HG02884 (cell line): ENCODE measurements around the gene GNAL.
A peak's percentile ranks its signal among the peaks of the same experiment; 100 is the strongest.
"Not testable (repeated sequence)": the region's sequence is repeated elsewhere in the genome, so short reads cannot be mapped to it uniquely, and the experiment has no call there.

ENCODE experiments used
- ATAC-seq: cut with Tn5 transposase; IDR thresholded peaks from one replicate; pipeline ENCODE4 v1.9.1; 2021; ENCODE audit warnings: mild to moderate bottlenecking, moderate library complexity; ENCODE audit not compliant: unreplicated experiment

GNAL gene

DNA sequence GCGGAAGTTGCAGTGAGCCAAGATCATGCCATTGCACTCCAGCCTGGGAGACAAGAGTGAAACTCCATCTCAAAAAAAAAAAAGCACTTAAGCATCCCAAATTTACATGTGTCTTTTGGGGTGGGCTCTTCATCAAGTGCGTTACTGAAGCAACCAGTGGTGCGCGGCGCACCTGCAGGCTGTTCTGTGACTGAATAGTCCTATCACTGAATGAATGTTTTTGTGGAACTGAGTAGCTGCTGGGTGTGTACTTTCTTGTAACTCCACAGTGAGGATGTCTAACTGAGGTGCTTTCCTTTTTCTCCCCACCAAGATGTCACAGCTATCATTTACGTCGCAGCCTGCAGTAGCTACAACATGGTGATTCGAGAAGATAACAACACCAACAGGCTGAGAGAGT, 179.2 kb downstream of the GNAL start:
- no peak for ATAC-seq

DNA sequence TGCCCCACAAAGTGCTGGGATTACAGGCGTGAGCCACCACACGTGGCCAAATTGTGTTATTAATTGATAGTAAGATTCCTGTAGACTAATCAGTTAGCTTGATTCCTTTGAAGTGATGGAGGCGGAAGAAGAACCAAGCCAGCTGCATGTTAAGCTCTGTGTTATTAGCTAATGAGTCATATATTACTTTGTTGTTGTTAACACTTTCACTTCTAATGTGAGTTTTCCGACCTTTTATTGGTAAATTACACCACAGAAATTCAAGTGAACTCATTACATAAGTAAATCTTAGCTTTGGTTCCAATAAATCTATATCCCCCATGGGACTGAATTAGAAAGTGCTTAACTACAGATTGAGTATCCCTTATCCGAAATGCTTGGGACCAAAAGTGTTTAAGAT, 182.4 kb downstream of the GNAL start:
- no peak for ATAC-seq

DNA sequence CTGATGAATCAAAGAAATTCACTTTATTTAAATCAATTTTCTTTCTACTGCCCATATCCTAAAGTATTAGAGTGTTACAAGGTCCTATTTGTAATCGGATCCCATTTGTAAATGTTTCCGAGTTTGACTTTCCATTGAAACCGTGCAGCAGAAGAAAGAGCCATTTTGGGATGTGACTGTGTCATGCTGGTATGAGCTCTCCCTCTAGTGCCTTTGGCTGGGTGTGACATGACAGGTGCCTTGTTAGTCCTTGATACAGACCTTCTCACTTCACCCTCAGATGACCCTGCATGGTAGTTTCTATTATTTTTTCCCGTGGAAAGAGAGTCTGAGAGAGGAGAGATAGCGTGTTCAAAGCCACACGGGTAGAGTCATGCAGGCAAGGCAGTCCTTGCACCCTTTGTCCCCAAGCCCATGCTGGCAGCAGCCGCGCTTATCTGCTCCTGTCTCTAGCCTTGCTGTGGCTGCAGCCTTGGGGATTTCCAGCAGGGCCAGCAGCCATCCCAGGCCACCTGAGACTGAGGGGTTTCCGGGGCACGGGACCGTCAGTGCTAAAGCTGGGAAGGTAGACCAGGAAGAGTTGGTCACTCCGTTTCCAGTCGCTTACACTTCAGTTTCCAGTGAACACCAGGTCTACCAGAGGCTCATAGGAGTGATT, 183.5 kb downstream of the GNAL start:
- ATAC-seq: no peak

DNA sequence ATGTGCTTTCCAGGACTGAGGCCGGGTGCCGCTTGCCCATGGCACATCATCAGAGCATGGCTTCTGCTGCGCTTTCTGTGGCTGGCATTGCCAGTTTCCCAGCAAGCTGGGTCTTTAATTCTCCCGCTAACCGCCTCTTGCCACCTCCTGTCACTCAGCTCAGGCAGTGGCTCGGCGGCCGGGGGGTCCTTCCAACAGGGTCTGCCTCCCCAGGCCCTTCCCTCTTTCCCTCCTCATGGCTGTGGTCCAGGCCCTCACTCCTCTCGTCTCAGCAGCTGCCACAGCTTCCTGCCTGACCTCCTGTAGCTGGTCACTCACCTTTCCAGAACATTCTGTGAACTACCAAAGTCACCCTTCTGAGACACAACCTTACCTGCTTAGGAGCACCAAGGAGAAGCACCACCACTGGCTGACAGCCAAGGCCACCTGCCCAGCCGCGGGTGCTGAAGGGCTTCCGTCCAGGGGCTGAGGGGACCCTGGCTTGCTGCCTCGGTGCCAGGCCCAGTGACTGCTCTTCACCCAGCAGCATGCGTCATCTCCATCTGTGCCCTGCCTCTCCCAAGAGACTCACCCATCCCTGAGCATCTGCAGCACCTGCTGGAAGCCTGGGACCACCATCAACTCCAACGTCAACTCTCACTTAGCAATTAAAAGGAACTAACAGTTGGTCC, 184.7 kb downstream of the GNAL start:
- no peak for ATAC-seq

DNA sequence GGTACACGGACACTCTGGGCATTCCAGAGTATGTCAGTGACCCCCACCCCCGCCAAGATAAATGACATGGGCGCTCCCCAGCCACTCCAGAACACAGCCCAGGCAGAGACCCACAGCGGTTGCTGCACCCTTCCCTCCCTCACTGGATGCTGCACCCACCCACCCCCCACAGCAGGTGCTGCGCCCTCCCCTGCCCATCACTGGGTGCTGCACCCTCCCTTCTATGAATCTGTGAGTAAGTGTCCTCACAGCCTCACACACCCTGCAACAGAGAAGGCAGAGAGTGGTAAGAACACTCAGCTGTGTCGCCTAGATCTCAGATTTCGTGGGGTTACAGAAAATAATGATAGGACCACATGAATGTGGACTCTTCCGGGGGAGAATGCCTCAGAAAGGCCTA, 185.6 kb downstream of the GNAL start:
- ATAC-seq: no peak

DNA sequence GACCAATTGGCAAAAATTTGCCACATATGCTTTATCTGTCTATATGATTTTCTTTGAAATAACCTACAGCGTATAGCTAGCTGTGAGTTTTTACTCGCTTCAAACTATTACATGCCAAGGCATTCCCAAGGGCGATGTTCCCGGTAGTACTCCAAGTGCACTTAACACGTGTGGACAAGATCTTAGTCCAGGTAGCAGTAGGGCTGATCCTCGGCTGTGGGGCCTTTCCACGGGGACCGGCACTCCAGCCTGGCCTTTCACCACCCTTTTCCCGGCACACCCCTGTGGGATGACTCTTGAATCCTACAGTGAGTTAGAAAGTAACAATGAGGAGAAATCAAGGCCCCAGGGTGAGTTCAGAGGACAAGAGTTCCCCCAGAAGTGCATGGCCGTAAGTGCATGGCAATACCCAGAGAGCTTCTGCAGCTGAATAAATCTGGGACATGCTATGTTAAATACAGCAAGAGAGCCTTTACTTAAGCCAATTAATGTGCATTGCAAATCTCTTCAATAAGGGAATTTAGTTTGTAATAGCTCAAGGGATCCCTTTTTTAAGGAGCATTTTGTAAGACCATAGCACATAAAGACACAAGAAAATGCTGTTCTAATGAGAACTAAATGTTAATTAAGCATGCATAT, 188.6 kb downstream of the GNAL start:
- ATAC-seq: no peak

DNA sequence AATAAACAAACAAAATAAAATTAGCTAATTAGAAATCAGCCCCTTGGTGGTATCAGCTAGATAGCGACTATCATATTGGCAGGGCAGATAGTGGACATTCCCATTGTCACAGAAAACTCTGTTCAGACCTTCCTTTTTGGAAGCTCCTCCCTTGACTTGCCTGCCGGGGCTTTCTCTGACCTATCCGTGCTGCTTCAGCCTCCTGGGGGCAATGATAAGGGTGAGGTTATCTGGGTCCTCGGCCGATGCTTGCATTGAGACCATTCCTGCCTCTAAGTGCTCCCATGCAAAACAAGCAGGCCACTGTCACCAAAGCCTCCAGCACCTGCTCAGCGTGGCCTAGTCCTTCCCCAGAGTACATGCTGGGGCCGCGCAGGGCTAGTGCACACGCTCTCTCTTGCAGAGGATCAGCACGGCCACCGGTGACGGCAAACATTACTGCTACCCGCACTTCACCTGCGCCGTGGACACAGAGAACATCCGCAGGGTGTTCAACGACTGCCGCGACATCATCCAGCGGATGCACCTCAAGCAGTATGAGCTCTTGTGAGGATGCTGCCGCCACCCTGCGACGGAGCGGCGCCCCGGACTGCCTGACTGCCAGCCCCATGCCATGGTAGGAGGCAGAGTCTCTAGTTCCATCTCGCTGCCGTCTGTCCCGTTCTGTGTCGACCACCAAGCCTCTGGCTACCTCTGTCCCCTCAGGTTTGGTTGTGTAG, 191.7 kb downstream of the GNAL start:
- ATAC-seq: no peak

DNA sequence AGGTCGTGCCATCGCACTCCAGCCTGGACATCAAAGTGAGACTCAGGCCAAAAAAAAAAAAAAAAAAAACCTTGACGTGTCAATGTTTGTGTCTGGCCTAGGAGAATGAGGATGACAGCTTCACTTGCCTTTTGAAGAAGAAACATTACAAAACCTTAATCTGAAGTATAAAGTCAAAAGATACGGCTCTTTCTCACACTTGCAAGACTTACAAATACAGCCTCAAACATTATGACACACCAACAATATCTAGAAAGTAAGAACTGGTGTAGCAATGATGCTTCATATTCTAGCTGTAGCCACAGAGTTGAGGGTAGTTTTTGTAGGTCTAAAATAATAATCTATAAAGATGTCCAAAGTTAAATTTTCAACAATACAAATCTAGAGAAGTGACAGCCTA, 193.6 kb downstream of the GNAL start:
- no peak for ATAC-seq

DNA sequence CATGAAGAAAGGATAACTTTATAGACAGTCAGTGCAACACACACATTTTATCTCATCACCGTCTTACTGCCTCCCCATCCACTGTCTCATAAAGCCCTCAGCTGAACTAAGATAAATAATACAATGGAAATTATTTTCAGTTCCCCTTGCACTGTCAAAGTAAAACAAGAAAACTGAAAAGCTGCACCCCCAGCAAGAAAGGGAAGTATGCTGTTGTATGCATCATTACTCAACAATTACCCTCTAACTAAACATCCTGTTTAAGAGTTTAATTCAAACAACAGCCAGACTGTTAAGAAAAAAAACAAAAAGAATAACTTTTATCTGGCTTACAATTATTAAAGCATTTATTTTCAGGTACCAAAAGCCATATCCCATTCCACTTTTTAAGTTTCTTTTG, 194.1 kb downstream of the GNAL start:
- ATAC-seq: peak; percentile 73

DNA sequence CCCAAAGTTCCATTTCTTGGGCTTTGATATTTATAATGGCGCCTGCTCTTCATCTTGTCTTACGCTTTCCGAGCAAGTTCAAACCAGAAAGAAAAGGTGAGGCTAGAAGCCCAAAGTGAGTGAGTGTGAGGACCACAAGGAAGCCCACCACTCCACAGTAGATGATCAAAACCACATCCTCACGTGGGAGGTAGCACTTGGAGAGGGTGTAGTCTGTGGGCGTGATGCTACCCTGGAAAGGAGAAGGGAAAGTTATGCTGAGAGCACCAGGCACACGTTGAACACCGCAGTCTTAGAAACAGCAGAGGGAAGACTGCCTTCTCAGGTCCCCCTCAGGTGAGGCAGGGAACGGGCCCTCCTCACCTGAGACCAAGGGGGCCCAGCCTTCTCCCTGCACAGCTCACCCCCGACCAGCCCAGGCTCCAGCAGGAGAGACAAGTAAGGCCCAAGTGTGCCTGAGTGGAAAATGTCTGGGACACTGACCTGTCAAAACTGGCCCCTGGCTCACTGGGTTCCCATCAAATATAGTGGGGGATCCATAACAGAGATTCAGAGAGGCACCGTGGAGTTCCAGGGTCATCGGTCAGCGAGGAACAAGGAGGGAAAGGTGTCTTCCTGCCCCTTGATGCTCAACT, 195.4 kb downstream of the GNAL start:
- ATAC-seq: no peak

DNA sequence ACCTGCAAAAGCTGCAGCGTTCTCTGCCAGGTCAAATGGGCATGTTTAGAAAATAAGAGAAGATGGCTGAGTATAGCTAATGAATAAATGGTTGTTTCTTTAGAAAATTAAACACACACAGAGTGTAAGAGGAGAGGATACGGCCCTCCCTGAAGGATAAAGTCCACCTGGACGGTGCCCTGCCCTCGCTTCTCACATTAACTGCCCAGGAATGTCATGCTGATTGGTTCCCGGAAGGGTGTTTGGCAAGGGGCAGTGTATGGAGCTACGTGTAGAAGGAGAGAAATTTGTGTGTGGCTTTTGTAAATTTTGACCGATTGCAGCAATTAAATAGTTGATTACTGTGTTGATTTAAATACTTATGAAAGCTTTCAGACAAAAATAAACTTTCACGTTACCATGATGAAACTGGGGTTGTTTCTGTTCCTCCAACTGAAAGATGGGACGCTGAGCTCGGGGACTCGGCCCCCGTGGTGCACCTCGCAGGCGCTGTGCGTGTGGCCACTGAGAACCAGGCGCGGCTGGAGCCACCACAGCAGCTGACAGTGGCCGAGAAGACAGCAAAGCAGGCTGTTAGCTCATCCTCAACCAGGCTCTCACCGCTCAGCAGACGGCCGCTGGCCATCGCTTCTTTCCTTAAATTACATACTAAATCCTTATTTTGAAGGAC, 196.3 kb downstream of the GNAL start:
- ATAC-seq: no peak

DNA sequence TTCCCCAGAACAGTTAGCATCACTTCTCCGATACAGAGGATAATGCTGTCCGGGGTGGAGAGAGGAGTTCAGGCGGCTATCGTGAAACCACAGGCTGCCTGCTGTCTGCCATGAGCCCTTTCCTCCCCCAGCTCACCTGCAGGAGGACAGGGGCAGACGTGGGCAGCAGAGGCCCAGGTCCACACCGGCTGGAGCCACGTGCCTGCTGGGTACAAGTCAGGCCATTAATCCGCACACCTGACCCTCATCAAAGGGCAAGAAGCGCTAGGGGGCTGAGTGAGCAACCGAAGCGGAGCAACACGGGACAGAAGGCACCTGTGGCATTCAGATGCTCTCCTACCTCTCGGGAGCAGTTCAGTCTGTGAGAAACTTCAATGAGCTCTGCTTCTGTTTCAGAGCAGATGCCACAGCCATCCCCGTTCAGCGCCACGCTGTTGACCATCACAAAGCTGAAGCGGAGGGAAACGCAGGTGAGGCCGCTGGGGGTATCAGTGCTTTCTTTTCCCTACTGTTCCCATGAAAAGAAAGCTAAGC, 197.6 kb downstream of the GNAL start:
- no peak for ATAC-seq

DNA sequence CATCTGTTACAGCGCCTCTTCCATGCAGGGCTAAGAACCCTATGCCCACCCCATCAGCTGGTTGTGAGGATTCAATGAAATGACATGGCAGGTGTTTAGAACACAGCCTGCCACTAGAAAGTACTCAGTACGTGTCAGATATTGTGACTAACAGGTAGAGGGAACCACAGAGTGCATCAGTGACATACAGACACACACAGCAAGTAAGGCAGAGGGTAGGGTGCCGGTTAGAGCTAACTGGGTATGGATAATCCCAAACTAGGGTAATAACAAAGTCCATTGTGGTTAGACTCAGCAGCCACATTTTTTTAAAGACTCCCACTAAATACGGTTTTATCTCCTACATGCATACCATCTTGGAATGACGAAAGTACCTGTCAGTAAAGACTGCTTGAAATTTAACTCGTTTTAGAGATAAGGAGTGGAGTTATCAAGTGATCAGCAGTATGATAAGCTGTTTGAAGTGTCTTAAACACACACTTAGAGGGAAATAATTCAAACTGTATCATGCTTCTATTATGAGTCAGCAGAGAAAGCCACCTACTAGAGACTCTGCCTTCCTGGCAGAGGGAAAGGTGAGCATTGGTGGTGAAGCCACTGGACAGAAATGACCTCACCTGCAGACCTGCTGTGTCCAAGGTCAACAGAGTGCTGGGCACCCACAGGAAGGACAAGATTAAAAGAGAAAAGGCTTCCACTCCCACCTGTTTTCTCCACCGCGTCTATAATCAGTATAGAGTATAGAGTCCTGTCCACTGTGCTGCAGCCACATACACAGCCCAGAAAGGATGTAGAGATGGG, 198.5 kb downstream of the GNAL start:
- no peak for ATAC-seq

DNA sequence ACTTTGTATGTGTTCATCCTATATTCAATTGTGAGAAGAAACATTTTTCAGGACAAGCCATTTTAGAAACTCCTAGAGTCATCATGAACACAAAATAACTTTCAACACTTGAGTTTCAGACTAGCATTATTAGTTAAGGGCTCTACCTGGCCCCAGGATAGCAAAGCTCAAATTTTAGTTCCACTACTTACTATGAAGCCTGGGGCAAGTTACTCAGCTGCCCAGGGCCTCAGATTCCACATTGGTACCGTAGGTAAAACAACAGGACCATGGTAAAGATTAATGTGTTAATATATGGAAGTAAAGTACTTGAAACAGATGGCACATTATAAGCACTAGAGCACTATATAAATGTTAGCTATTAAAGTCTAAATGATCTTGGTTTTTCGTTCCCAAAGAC, 199.7 kb downstream of the GNAL start:
- ATAC-seq: no peak

DNA sequence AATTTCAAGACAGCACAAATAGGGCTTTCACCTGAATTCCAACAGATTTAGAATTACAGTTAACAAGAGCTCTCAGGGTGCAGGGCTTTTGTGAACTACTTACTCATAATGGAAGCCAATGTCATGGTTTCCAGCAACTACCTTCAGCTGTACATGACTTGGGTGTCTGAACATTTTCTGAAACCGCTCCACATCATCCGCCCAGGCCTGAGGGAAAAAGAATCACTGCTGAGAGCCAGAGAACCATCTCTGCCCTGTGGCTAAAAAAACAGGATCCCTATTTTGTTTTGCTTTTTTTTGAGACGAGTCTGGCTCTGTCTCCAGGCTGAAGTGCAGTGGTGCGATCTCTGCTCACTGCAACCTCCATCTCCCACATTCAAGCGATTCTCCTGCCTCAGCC, 200.2 kb downstream of the GNAL start:
- ATAC-seq: no peak

DNA sequence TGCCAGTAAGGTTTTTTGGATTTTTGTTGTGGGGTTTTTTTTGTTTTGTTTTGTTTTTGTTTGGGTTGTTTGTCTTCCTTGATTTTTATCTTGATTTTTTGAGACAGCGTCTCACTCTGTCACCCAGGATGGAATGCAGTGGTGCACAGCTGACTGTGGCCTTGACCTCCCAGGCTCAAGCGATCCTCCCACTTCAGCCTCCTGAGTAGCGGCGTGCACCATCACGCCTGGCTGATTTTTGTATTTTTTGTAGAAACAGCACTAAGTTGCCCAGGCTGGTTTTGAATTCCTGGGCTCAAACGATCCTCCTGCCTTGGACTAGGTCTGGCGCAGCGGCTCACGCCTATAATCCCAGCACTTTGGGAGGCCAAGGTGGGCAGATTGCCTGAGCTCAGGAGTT, 202.7 kb downstream of the GNAL start:
- ATAC-seq: no peak

DNA sequence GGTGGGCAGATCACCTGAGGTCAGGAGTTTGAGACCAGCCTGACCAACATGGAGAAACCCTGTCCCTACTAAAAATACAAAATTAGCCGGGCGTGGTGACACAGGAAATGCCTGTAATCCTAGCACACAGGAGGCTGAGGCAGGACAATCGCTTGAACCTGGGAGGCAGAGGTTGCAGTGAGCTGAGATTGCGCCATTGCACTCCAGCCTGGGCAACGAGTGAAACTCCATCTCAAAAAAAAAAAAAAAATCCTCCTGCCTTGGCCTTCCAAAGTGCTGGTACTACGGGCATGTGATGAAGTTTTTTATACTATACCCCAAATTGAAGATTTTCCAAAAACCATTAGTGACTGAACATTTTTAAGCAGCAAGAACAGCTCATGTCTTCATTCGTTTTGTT, 203.4 kb downstream of the GNAL start:
- not testable (repeated sequence) for ATAC-seq

DNA sequence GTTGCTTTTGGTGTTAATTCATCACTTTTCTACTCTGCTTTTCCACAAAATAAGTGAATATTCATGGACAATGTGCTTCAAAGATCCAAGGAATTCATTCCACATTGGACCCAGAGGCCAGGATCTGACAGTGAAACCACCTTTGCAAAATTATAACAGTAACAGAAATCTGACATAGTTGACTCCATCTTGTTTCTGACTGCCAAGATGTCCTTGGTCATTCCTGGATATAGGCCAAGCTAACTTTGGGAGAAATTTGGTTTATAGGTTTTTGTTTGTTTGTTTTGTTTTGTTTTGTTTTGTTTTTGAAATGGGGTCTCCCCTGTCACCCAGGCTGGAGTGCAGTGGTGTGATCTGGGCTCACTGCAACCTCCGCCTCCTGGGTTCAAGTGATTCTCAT, 208.7 kb downstream of the GNAL start:
- ATAC-seq: no peak

DNA sequence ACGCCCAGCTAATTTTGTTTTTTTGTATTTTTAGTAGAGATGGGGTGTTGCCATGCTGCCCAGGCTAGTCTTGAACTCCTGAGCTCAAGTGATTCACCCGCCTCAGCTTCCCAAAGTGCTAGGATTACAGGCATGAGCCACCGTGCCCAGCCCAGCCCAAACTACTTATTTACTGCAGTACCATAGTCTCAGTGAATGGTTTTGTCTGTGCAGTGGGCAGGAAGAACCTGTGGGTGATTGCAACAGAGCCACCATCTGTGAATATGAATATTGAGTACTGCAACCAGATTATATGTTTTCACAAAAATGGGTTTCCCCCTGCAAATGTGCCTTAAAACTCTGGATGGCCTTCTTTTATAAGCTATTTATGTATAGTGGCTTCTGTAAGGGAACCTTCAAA, 210.0 kb downstream of the GNAL start:
- no peak for ATAC-seq
